ENCODE data around the gene MAGT1.
"Not testable (repeated sequence)": the region's sequence is repeated elsewhere in the genome, so short reads cannot be mapped to it uniquely, and the experiment has no call there.

Gene MAGT1

DNA sequence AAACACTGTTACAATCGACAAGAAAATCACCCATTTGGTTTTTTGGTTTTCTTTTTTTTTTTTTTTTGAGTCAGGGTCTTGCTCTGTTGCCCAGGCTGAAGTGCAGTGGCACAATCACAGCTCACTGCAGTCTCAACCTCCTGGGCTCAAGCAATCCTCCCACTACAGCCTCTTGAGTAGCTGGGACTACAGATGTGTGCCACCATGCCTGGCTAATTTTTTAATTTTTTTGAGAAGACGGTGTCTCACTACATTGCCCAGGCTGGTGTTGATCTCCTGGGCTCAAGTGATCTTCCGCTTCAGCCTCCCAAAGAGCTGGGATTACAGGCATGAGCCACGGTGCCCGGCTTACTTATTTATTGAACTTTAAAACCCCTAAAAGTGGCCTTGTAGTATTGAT lies 63.7 kb downstream of the MAGT1 start:
- DNase-seq (ENCODE audit: low spot score) = not testable (repeated sequence)

- DNase-seq (ENCODE audit: low spot score) = not testable (repeated sequence)
Observed at GRCh38 chrX:77821989-77822388, 73.2 kb downstream of the MAGT1 start.

DNA sequence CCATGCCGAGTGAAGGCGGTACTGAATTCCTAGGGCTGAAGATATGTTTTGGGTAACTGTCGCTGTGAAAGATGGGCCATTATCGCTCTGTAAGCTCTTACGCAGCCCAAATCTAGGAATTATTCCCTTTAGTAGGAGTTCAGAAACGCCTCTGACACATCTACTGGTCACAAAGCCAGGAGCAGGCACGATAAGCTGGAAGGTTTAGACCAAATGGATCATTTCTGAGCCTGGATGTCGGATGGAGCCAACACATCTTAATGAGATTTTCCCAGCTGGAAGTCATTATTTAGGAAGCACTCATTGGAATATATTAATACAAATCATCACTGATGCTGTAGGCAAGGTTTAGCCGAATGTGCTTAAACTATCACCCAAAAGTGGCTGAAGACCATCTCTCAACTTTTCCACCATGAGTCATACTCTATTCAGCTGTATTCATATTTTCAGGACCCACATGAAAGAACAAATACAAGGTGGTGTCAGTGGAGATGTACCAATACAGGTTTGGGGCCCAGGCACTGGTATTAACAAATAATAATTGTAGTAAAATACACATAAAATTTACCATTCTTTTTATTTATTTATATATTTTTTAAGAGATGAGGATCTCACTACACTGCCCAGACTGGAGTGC lies 75.0 kb downstream of the MAGT1 start:
- DNase-seq (ENCODE audit: low spot score) = no peak

- no peak for DNase-seq (ENCODE audit: low spot score)
Observed at GRCh38 chrX:77814210-77814609, 81.0 kb downstream of the MAGT1 start.

GRCh38 chrX:77802201-77802600 lies 93.0 kb downstream of the MAGT1 start:
- DNase-seq (ENCODE audit: low spot score) = no peak

- no peak for DNase-seq (ENCODE audit: low spot score)
Observed at GRCh38 chrX:77795124-77795523, 100.1 kb downstream of the MAGT1 start.

DNA sequence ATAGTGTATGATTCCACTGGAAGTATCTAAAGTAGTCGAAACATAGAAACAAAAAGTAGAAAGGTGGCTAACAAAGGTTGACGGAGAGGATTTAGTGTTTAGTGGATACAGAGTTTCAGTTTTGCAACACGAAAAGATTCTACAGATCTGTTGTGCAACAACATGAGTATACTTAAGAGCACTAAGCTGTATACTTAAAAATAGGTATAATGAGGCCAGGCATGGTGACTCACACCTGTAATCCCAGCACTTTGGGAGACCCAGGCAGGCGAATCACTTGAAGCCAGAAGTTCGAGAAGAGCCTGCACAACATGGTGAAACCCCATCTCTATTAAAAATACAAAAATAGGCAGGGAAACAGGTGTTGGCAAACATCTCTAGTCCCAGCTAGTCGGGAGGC lies 101.3 kb downstream of the MAGT1 start:
- DNase-seq (ENCODE audit: low spot score) = no peak

- DNase-seq (ENCODE audit: low spot score) = peak; percentile 37
Observed at GRCh38 chrX:77788050-77788449, 107.2 kb downstream of the MAGT1 start.

GRCh38 chrX:77786365-77786680 lies 108.9 kb downstream of the MAGT1 start:
- no peak for DNase-seq (ENCODE audit: low spot score)

GRCh38 chrX:77785486-77786364 lies 109.5 kb downstream of the MAGT1 start, which contains the start of gene ATRX:
Gene ATRX (minus strand): TSS chrX:77786216. CDS start chrX:77786001, 215 bp downstream.
- DNase-seq (ENCODE audit: low spot score) = peak; percentile 84

DNA sequence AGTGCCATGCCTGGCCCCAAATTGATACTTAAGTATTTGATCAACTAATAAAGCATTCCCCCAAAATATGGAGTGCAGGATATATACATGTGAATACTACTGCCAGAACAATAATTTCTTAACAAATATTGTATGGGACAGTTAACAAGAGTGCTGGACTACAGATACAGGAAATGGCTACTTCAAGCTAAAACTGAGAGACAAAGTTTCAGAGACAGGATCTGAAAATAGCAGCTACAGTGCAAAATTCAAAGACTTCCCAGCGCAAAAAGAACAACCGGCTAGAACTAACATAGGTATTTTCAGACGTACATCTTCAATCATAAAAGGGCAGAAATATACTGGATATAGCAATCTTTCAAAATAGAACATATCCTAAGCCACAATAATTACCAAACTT lies 115.5 kb downstream of the MAGT1 start:
- DNase-seq (ENCODE audit: low spot score) = no peak

GRCh38 chrX:77776659-77777058 lies 118.6 kb downstream of the MAGT1 start:
- no peak for DNase-seq (ENCODE audit: low spot score)

Measured in AG20443 (cell line).